HepG2 (cell line): ENCODE data around the gene RAB36. TPM values are rescaled to one million over a fixed set of nuclear protein-coding genes. Genes with fewer than 3 reads are reported as not detected.

Experiments used
- ATAC-seq: fragments of 200-7000 bp; cut with Tn5 transposase; 3 replicates; pipeline ENCODE4 v1.9.1; 2020; ENCODE audit warnings: mild to moderate bottlenecking, moderate library complexity
- BruUV-seq: library from RNA; stranded (reverse); fragments of 400-500 nt; replicated peaks from 2 replicates; lab custom pipeline; 2021; lab: Mats Ljungman, UMichigan
- CTCF ChIA-PET: fragments of 300-600 bp; formaldehyde crosslinking; extraction: SDS; loops from one replicate; lab custom pipeline; 2021; ENCODE audit warnings: low total read pairs, inconsistent platforms, low intra/inter-chr PET ratio; lab: Yijun Ruan, JAX
- POLR2A ChIA-PET: fragments of 350-600 bp; sonication (Branson Sonifier 250); formaldehyde crosslinking; loops from one replicate; lab custom pipeline; 2020; ENCODE audit warnings: antibody characterized with exemption, inconsistent platforms; lab: Yijun Ruan, JAX
- DNase-seq: peaks from one replicate; pipeline ENCODE4 v3.0.0-alpha.2; 2015; ENCODE audit warnings: low spot score
- FAIRE-seq: peaks from 3 replicates; lab custom pipeline; 2011; peaks lifted over from hg19 to GRCh38; lab: Jason Lieb, UNC
- H2AFZ ChIP-seq: one replicate; pipeline ENCODE4 v1.6.1; 2011; ENCODE audit warnings: low read length, inconsistent platforms
- H3K27ac ChIP-seq: fragments of 300-600 bp; 3 replicates; pipeline ENCODE4 v1.8.0; 2011; ENCODE audit warnings: mixed run types, mild to moderate bottlenecking, mixed read lengths, low read length, inconsistent platforms; ENCODE audit not compliant: insufficient read depth; ENCODE audit errors: extremely low read length
- H3K27me3 ChIP-seq, 2 experiments: fragments of 200-600 bp in 1 of 2; 2 replicates in 1 of 2; 3 replicates in 1 of 2; pipeline versions ENCODE4 v1.6.0 to v1.8.0; 2011; ENCODE audit warnings: low read length in 2 of 2, mild to moderate bottlenecking in 2 of 2, moderate library complexity in 2 of 2, inconsistent platforms in 1 of 2; ENCODE audit not compliant: insufficient read depth in 2 of 2, control insufficient read depth in 1 of 2
- H3K36me3 ChIP-seq, 2 experiments: fragments of 200-600 bp in 1 of 2; replicated peaks in 1 of 2; 2 replicates in 1 of 2; 3 replicates in 1 of 2; pipeline versions ENCODE4 v1.5.1 to v1.8.0; 2011; ENCODE audit warnings: low read length in 2 of 2, inconsistent platforms in 1 of 2; ENCODE audit not compliant: insufficient read depth in 2 of 2, control insufficient read depth in 1 of 2
- H3K4me1 ChIP-seq: 2 replicates; pipeline ENCODE4 v1.5.1; 2012; ENCODE audit warnings: low read length, inconsistent platforms; ENCODE audit not compliant: insufficient read depth
- H3K4me2 ChIP-seq: 2 replicates; pipeline ENCODE4 v1.6.0; 2011; ENCODE audit warnings: low read depth, low read length, inconsistent platforms
- H3K4me3 ChIP-seq, 3 experiments: fragments of 200-600 bp in 1 of 3; sonication (generic), shearing (Covaris generic) in 1 of 3; replicated peaks in 1 of 3; 2 replicates each; pipeline ENCODE4 v1.5.1; 2011 to 2016; ENCODE audit warnings: low read length in 3 of 3, inconsistent platforms in 2 of 3, low read depth in 2 of 3, mild to moderate bottlenecking in 2 of 3, control low read depth in 1 of 3, mixed read lengths in 1 of 3; ENCODE audit not compliant: insufficient read depth in 1 of 3
- H3K79me2 ChIP-seq: one replicate; pipeline ENCODE4 v1.6.1; 2011; ENCODE audit warnings: low read length, inconsistent platforms; ENCODE audit not compliant: insufficient read depth
- H3K9ac ChIP-seq: 2 replicates; pipeline ENCODE4 v1.6.0; 2011; ENCODE audit warnings: mild to moderate bottlenecking, low read depth, low read length, inconsistent platforms; ENCODE audit not compliant: insufficient read depth
- H3K9me3 ChIP-seq: 2 replicates; pipeline ENCODE4 v1.5.1; 2012; ENCODE audit warnings: mild to moderate bottlenecking, low read length
- H4K20me1 ChIP-seq: 2 replicates; pipeline ENCODE4 v1.6.0; 2011; ENCODE audit warnings: inconsistent platforms, mild to moderate bottlenecking, low read length, moderate library complexity; ENCODE audit not compliant: insufficient read depth
- HOXA7 ChIP-seq: sonication (generic); formaldehyde crosslinking; IDR thresholded peaks from 2 replicates; pipeline ENCODE4 v1.8.1; 2022; ENCODE audit warnings: mild to moderate bottlenecking, missing genetic modification reagents, moderate library complexity
- NFAT5 ChIP-seq: sonication (generic); formaldehyde crosslinking; IDR thresholded peaks from 2 replicates; pipeline ENCODE4 v1.4.0; 2020; ENCODE audit warnings: missing genetic modification reagents
- NONO ChIP-seq, 2 experiments: fragments of 450-650 bp in 1 of 2; sonication (generic) in 1 of 2; formaldehyde crosslinking in 1 of 2; IDR thresholded peaks in 1 of 2; conservative IDR thresholded peaks in 1 of 2; 2 replicates each; pipeline versions ENCODE4 v1.6.1 to v1.8.0; 2017 to 2022; ENCODE audit warnings: mild to moderate bottlenecking in 1 of 2, missing genetic modification reagents in 1 of 2, moderate library complexity in 1 of 2
- NR2F2 ChIP-seq: IDR thresholded peaks from 2 replicates; pipeline ENCODE4 v1.6.1; 2012; ENCODE audit warnings: low read depth, inconsistent platforms, borderline replicate concordance
- PAF1 ChIP-seq: IDR thresholded peaks from 2 replicates; pipeline ENCODE4 v1.6.1; 2016; ENCODE audit warnings: missing genetic modification reagents, missing compliant biosample characterization
- SRF ChIP-seq: IDR thresholded peaks from 2 replicates; pipeline ENCODE4 v1.6.1; 2011; ENCODE audit warnings: mild to moderate bottlenecking, low read depth, low read length, moderate library complexity
- TAF1 ChIP-seq: sonication (generic); formaldehyde crosslinking; IDR thresholded peaks from 2 replicates; pipeline ENCODE4 v1.4.0; 2020; ENCODE audit warnings: missing genetic modification reagents
- TEAD2 ChIP-seq: sonication (generic); formaldehyde crosslinking; IDR thresholded peaks from 2 replicates; pipeline ENCODE4 v1.9.0; 2021; ENCODE audit warnings: missing genetic modification reagents
- ZC3H4 ChIP-seq: sonication (generic); formaldehyde crosslinking; IDR thresholded peaks from 2 replicates; pipeline ENCODE4 v1.4.0; 2020; ENCODE audit warnings: missing genetic modification reagents, borderline replicate concordance
- ZFP91 ChIP-seq: sonication (generic); formaldehyde crosslinking; IDR thresholded peaks from 2 replicates; pipeline ENCODE4 v1.9.0; 2022; ENCODE audit warnings: missing genetic modification reagents, mild to moderate bottlenecking, borderline replicate concordance
- ZNF224 ChIP-seq: sonication (generic); formaldehyde crosslinking; IDR thresholded peaks from 2 replicates; pipeline ENCODE4 v1.5.0; 2020; ENCODE audit warnings: mild to moderate bottlenecking, missing genetic modification reagents
- ZNF530 ChIP-seq: sonication (generic); formaldehyde crosslinking; IDR thresholded peaks from 2 replicates; pipeline ENCODE4 v1.5.0; 2020; ENCODE audit warnings: low read depth, mild to moderate bottlenecking, missing genetic modification reagents
- ZNF614 ChIP-seq: IDR thresholded peaks from 2 replicates; pipeline ENCODE4 v1.6.1; 2018; ENCODE audit warnings: missing biosample characterization, missing genetic modification reagents, inconsistent platforms, borderline replicate concordance
- WGBS: methylation state at CpG from one replicate; pipeline ENCODE4 v1.1.6; 2017; ENCODE audit warnings: low lambda C conversion rate; 5-methylcytosine and 5-hydroxymethylcytosine counted together
- in situ Hi-C: cut with HindIII; loops from 2 replicates; pipeline ENCODE4 v1.10.0; 2017; ENCODE audit warnings: low pct_unique_long_range_greater_than_20kb; ENCODE audit not compliant: extremely low pct_ligation_motif_present
- intact Hi-C: fragments of 100-400 bp; cut with micrococcal nuclease; formaldehyde crosslinking; loops from one replicate; pipeline ENCODE4 v1.10.0; 2022; ENCODE audit not compliant: unreplicated experiment
- polyA plus RNA-seq, 8 experiments: library from polyadenylated mRNA; depleted of rRNA in 3 of 8; stranded (reverse) in 7 of 8; unstranded in 1 of 8; fragments of >200 nt; fragmentation: Illumina TruSeq in 4 of 8; extraction: Trizol in 4 of 8; gene quantifications; 2 replicates each; pipeline versions ENCODE4 v1.2.1 to v1.2.3, GENCODE V29; 2011 to 2016; ENCODE audit warnings: low read depth in 4 of 8, missing spikeins in 1 of 8, mixed read lengths in 1 of 8; ENCODE audit not compliant: insufficient read depth in 1 of 8
- total RNA-seq, 5 experiments: library from RNA; depleted of rRNA; stranded (reverse); fragments of >200 nt; fragmentation: Illumina TruSeq; extraction: Trizol; gene quantifications; 2 replicates each; pipeline ENCODE4 v1.2.3, GENCODE V29; 2016; ENCODE audit warnings: low read depth in 1 of 5

Gene RAB36
- total and polyA plus RNA-seq, 2 of the 13 experiments (the other 11 are each of a cell fraction or from before 2014, with no cell fraction given) = 0.24 to 0.86 TPM

DNA sequence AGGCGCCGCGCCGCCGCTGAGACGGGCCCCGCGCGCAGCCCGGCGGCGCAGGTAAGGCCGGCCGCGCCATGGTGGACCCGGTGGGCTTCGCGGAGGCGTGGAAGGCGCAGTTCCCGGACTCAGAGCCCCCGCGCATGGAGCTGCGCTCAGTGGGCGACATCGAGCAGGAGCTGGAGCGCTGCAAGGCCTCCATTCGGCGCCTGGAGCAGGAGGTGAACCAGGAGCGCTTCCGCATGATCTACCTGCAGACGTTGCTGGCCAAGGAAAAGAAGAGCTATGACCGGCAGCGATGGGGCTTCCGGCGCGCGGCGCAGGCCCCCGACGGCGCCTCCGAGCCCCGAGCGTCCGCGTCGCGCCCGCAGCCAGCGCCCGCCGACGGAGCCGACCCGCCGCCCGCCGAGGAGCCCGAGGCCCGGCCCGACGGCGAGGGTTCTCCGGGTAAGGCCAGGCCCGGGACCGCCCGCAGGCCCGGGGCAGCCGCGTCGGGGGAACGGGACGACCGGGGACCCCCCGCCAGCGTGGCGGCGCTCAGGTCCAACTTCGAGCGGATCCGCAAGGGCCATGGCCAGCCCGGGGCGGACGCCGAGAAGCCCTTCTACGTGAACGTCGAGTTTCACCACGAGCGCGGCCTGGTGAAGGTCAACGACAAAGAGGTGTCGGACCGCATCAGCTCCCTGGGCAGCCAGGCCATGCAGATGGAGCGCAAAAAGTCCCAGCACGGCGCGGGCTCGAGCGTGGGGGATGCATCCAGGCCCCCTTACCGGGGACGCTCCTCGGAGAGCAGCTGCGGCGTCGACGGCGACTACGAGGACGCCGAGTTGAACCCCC is 35.8 kb downstream of the RAB36 start:
- Histone ChIP-seq H3K4me2 (peak overlapping the region; percentile 95), H3K9ac (peak overlapping the region; percentile 83), H2AFZ (no peak overlapping the region), H3K36me3 (no peaks in the 10 kb centered on the region; a peak in 3 of 5 replicates), H3K79me2 (peaks cover 48% of the 10 kb centered on the region), H3K27ac (peak overlapping the region; percentile 69), H3K9me3 (no peaks in the 10 kb centered on the region), H3K4me3 (peak overlapping the region; percentile 52 to 88 (median 83); a peak in 5 of 6 replicates), H3K27me3 (no peaks in the 10 kb centered on the region; a peak in 1 of 5 replicates), H4K20me1 (peaks cover 41% of the 10 kb centered on the region), H3K4me1 (peaks cover 80% of the 10 kb centered on the region)
- intact Hi-C loops (loop anchor here (2.0 kb wide), 1 partner anchor 36 kb away; no protein-coding TSS in a partner anchor), in situ Hi-C loops (loop anchor here (5.0 kb wide), 1 partner anchor 36 kb away; no protein-coding TSS in a partner anchor)
- ChIA-PET POLR2A (interaction anchor here (1.0 to 4.1 kb wide), 3 partner anchors 23 to 103 kb away, joined by 3 to 18 read pairs (median 3); no protein-coding TSS in a partner anchor), CTCF (interaction anchor here (5.9 kb wide), 1 partner anchor 101 kb away, joined by 73 read pairs; no protein-coding TSS in a partner anchor)
- no peak for ATAC-seq
- WGBS = no CpG with 5 or more reads among the region's 112 CpGs
- no peak for DNase-seq
- no peak for FAIRE-seq
- BruUV-seq = no TSS peak
- TF ChIP-seq ZNF614 (CRISPR knock-in tag) = no peak
- TF ChIP-seq ZNF224 = no peak
- no peak for TF ChIP-seq ZNF530 (CRISPR knock-in tag)
- no peak for TF ChIP-seq NONO (IDR thresholded peaks at IDR 0.05)
- TF ChIP-seq NONO (CRISPR knock-in tag; conservative IDR thresholded peaks at IDR 0.05) = no peak
- TF ChIP-seq ZFP91 (CRISPR knock-in tag) = no peak
- no peak for TF ChIP-seq SRF
- no peak for TF ChIP-seq NR2F2
- TF ChIP-seq PAF1 (CRISPR knock-in tag) = no peak
- TF ChIP-seq TEAD2 (CRISPR knock-in tag) = no peak
- no peak for TF ChIP-seq HOXA7
- TF ChIP-seq ZC3H4 (CRISPR knock-in tag) = no peak
- TF ChIP-seq TAF1 = peak; percentile 27; the same call in 1 of the 2 replicates
- peak; percentile 55; the same call in 1 of the 2 replicates for TF ChIP-seq NFAT5 (CRISPR knock-in tag)
